Hematopoietic multipotent progenitor cell treated with erythropoietin and hydrocortisone succinate and interleukin-3 and kit ligand, for 8 days (in vitro differentiated cells): ENCODE results near the gene RAPGEF5.

ENCODE experiments used
- DNase-seq: peaks from one replicate; pipeline ENCODE4 v3.0.0-alpha.2; 2015

Gene RAPGEF5

DNA sequence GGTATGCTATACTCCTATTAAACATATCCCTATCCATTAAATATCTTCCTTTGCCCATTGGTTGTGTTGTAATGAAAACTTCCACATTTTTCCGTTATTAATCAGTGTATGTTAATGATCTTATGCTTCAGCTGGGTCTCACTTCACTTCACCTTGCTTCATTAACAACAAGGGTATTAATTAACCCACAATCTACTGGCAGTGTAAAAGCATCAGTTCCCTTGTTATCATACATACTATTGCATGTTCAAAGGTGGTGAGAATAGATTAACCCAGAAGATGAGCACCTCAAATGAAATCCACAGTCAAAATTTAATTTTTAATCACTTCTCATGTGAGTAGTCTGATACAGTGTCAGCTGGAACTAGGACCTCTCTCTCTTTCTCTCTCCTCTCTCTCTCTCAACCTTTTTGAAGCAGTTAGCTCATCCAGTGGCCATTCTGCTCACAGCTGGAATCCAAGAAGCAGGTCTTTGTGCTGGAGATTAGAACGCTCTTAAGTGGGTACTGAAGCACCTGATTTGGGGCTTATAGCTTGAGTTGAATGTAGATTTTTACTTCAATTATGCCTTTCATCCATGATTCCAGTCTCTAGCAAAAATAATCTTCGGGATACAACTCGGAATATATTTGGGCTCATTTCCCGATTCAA lies 172.3 kb downstream of the RAPGEF5 start:
- DNase-seq = no peak

DNA sequence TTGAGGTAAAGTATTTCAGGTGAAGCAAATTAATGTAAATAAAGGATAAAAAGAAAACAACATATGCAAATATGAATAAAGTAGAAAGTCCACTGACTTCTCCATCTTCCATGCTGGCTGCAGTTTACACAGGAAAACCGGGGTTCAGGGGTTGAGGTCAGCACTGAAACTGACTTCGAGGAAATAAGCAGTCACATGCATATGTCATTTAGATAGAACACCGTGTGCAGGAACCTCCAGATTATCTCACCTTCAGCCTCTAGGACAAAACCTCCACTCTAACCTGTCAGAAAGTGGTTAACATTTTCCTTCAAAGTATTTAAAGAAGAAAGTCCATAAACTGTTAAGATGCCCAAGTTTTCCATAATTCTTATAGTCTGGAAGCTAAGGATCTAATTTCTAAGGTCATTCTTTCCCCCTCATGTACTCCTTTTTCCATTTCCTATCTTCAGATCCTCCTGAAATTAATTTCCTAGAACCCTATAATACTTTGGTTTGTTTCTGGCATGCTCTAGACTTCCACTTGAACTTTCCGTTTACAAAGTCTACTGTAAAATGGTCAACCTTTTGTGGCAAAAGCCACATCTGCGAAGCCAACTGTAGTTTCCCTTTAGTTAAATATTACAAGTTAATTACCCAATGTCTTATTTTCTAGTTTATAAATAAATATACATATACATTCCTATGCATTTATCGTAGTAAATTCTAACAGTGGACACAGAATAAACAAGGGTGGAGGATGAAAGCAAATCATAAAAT lies 173.3 kb downstream of the RAPGEF5 start:
- DNase-seq = no peak

DNA sequence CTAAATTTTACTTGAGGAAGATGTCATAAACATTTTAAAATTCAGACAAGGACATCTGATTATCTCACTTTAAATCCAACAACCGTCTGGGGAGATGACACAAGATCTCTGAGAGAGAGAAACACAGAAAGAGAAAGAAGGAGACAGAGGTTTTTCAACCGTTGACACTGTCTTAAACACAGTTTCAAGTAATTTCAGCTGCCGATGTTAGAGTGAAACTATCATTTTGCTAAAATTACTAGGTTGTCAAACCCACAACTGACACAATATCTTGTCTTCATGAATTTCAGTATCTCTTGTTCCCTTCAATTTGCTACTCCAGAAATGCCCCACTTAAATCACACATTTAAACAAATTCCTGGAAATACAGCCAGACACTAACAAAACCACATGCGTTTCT lies 174.8 kb downstream of the RAPGEF5 start:
- DNase-seq = no peak

DNA sequence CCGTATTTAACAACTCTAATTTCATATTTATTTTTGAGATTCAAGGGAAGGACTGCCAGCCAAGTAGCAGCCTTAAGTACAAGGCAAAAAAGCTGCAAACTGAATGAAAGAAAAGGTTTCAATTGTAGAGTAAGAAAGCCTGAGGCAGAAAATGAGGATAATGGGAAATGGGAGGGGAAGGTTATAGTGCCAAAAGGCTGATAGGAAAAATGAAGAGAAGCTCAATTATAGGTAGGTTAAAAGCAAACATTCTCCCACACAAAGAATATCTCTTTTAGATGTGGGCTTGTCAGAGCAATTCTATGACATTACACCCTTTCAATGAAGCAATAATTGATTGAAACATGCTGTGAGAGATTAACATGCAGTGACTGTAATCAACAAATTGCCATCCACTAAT lies 175.3 kb downstream of the RAPGEF5 start:
- no peak for DNase-seq

DNA sequence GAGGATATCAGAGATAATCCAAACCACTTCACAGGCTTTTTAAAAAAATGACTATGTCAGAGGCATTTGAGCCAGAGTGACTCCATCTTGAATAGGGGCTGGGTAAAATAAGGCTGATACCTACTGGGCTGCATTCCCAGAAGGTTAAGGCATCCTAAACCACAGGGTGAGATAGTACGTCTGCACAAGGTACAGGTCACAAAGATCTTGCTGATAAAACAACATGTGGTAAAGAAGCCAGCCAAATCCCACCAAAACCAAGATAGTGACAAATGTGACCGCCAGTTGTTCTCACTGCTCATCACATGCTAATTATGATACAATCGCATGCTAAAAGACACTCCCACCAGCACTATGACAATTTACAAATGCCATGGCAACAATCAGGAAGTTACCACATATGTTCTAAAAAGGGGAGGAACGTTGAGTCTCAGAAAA lies 177.5 kb downstream of the RAPGEF5 start:
- DNase-seq = peak; percentile 46

DNA sequence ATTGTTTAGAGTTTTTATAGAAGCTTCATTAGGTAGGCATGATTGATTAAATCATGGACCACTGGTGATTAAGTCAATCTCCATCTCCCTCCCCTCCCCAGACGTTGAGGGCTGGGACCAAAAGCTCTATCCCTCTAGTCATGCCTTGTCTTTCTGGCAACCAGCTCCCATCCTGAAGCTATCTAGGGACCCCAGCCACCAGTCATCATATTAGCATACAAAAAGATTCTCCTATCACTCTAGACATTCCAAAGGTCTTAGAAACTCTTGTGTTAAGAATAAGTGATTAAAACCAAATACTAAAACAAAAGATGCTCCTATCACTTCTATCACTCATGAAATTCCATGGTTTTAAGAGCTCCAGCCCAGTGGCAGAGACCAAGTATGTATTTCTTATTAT lies 178.2 kb downstream of the RAPGEF5 start:
- DNase-seq = no peak

DNA sequence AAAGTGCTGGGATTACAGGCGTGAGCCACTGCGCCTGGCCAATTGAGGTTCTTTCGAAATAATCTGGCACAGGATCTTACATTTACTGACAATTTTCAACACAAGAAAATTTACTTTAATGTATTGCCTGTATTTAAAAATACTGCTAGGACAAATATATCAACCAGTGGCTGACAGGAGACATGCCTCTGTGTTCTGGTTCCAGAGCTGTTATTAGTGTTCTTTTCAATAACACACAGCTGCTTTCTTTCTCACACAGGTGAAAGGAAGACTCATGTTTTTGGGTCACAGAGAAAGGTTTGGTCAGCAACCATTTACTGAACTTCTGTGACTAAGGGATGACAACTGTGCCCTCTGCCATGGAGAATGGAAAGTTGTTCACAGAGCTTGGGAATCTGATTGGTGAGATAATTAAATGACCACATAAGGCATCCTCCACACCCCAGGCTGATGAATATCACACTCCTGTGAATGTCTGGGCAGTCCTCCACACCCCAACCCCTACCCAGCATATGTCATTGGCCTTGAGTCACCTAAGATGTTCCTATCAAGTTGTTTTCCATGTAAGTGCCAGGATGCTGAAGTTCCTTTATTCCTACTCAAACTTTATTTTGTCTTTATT lies 180.1 kb downstream of the RAPGEF5 start:
- DNase-seq = no peak

DNA sequence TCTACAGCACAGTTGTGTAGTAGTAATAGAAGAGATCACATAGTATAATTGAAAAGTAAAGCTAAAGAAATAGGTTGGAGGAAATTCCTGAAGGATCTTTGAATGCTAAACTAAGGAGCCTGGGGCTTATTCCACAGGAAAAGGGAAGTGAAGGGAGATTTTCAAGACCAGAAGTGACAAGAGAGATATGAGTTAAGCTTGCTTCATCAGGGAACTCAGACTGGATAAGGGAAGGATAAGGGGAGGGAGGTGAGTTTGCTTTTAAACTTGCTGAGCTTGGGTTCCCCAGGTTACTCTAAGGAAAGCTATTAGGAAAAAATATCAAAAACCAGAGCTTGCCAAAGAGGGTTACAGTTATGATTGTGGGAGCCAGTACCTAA lies 182.4 kb downstream of the RAPGEF5 start:
- no peak for DNase-seq

DNA sequence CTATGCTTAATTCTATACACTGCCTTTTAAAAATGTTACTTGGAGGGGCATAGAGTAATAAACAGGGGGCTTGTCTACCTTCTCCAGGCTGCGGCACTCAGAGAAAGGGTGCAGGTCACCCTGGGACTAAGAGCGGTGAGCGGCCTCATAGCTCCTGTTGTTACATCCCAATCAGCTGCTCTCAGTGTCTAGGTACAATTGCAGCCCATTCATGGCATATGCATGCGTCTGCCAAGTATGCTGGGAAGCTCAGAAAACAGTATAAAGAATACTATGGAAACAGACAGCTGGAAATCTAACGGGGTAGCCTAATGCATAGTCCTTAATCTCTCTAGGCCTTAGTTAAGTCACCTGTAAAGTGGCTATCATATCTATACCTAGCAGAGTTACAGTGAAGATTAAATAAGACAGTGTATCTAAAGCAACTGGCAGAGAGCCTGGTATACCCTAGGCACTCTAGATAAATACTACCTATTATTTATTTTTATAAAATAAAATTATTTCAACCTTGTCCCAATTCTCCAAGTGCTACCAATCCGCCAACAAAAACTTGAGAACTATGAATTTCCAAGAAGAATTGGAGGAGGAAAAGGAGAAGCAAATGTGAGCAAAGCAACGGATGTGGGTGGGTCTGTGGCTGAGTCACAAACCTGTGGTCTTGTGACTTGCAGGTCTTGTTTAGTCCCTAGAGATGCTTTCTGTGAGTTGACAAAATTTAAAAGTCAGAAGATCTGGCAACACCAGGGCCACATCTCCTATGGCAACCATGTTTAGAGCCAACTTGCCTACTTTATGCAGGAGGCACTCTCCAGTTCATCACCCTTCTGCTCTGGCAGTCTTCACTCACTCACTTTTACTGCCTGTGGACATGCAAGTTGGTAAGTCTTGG lies 183.0 kb downstream of the RAPGEF5 start:
- peak; percentile 62 for DNase-seq

DNA sequence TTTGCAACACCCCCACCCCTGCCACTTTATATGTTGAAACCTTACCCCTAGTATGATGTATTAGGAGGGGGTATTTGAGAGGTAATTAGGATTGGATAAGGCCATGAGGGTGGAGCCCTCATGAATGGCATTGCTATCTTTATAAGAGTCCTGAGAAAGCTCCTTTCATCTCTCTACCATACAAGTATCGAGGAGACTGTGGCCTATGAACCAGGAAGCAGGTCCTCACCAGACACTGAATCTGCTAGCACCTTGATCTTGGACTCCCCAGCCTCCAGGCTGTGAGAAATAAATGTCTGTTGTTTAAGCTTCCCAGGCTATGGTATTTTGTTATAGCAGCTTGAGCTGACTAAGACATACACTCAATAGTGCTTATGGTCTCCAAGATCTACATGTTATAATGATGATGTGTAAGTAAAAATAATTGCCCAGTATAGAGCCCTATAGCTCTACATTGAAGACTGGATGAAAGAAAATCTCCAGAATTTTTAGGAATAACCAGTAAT lies 188.8 kb downstream of the RAPGEF5 start:
- no peak for DNase-seq

DNA sequence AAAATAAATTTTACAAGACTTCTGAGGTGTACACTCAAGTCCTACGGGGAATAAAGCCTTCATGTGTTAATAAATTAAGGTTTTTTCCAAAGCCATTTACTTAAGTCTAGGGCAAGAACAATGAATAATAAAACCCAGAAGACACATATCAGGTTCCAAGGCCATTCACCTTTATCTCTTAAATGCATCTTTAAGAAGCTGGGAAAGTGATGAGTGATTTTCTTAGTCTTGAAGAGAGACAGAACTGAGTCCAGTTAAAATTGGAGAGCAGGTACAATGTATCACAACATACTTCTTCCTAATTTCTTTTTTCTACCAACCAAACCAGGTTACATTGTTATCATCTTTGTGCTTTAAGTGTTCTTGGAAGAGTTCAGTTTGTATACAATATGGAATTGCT lies 189.5 kb downstream of the RAPGEF5 start:
- no peak for DNase-seq

DNA sequence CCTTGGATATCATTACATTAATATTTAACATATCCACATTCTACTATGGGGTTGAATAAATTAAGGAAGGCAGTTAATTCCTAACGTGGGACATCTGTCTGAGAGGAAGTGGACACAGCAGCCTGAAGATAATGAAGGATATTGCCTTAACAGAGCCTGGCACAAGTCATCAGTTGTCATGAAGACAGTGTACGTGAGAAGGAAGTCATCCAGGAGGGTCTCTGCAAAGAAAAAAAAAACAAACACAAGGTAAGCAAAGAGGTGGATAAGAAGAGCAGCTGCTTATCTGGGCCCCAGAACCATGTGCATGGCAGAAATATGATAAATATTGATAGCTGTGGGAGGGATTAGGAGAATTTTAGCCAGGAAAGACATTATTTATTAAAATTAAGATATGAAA lies 190.0 kb downstream of the RAPGEF5 start:
- peak; percentile 4 for DNase-seq

DNA sequence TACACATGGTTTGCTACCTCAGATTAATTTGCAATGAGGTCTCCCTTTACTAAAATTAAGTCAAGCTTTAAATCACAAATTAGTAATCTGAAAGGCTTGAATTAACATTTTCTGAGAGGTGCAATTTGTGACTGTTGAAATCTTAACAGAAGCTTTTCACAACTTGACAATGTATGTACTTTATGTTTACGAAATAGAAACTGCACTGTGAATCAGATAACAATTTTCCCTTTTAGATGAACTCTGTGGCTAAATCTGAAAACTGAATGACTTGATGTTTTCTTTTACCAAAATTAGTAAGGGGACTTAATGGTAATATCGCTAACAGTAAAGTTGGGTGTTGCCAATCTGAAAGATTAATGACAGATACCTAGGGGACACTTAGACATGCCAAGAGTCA lies 197.6 kb downstream of the RAPGEF5 start:
- no peak for DNase-seq

DNA sequence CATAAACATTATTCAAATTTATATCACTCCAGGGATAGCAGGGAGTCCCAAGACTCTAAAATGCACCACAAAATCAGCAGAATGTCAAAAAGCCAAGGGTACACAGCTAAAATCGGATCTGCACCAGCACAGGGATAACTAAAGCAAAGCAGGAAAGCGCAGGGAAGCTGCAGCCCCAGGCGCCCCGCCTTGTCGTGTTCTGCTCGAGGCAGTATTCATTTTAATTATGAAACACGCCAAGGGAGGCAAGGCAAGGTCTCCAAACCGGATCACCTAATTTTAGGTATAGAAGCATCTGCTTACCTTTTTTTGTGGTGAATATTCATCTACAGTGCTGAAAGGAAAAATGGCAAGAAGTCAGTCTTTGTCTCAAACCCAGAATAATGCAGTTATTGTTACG lies 199.4 kb downstream of the RAPGEF5 start:
- no peak for DNase-seq

DNA sequence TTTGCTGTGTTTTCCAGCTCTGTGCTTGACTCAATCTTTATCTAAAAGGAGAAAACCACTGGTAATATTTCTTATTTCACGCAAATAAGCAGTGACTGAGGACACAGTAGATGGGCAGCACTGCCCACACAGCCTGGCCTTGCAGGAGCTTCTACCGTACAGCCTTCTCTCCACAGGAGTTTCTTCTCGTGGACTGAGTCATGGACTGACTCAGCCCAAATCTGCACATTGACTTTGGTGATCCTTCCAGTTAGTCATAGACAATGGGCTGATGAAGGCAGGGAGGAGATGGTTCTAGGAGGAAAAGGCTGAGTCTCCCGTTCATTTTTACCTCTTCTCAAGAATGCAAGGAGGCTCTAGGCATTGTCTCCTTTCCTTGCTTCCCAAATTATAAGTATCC lies 200.7 kb downstream of the RAPGEF5 start:
- no peak for DNase-seq

DNA sequence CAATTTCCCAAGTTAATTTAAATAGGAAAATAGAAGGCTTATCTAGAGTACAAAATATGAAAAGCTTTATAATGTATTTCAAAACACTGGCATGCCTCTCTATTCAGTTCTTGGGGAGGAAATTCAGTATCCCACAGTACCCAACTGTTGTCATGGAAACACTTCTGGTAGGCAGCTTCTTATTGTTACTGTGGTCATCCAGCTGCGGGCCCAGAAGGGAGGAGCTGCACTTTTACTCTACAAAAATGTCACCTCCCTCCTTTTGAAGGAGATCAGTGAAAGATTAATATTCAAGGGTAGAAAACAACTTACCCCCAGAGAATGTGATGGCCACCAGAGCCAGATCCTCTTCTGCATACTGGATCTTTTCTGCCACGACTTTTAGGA lies 202.8 kb downstream of the RAPGEF5 start:
- DNase-seq = peak; percentile 4

DNA sequence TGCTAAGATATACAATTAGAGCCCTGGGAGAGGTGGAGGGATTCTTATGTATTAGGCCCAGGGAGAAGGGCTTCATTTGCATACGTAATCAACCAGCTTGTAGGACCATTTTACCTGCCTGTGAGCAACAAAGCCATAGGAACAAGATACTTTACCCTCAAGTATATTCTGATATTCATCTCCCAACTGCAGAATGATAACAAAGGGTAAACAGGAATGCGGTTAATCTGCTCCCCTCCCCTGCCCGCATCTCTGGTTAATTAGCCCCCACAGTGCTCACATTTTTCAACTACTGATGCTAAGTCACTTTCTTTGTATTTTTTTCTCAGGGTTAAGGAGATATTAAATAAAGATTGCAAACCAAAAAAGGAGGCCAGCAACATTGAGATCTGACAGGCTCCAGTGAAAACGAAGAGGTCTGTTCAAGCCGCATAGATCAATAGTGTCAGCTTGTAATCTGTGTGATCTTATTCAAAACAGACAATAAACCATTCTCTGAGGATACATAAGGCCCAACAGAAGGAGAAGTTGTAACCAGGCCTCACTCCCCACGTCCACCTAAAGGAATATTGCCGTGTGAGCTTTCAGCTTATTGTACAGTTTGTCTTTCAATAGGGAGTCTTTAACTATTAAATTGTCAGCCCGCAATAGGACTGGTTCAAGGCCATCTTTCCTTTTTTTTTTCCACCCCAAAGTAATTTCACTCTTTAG lies 203.4 kb downstream of the RAPGEF5 start:
- DNase-seq = no peak

DNA sequence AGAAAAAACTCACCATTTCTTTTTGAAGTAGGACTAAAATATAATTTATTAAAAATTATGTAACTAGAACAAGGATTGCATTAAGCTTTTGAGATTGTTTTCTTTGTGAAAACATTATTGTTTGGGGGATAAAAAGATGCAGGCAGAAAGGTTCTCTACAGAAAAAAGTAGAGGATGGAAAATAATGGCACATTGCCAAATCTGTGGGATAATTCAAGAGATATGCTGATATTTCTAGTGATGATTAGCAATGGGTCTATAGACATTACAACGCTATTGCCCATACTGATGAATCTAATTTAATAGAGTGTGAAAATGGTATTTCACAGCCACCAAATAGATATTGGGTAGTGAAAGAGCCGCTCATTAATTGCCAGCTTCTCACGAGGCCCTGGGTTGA lies 204.3 kb downstream of the RAPGEF5 start:
- no peak for DNase-seq

DNA sequence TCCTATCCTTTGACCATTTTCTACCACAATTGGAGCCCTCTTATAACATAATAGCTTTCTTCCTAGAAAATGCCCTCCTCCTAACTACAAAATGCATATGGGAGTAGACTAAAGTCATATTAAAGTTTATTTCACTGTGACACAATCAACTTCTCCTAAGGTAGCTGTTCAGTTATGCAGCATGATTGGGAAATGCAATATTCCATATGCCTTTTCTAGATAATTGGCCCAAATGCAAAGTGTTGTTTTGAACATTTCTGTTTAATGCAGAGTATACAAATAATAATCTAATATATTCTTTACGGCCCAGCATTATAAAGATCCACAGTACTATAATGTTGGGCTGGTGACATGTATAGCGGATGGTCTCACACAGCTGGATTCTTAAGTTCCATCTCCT lies 205.1 kb downstream of the RAPGEF5 start:
- no peak for DNase-seq

DNA sequence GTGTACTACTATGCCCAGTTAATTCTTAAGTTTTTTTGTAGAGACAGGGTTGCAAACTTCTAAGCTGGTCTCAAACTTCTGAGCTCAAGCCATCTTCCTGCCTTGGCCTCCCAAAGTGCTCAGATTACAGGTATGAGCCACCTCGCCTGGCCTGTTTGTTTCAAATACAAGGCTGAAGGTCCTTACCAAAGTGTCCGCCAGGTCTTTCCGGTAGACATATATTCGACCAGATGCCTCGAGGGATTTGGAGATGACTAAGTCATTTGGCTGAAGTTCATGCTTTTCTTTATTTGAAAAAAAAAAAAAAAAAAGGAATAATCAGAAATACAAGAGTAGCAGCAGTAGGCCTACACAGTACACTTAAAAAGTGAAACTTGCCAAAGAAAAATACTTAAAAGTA lies 206.7 kb downstream of the RAPGEF5 start:
- no peak for DNase-seq

DNA sequence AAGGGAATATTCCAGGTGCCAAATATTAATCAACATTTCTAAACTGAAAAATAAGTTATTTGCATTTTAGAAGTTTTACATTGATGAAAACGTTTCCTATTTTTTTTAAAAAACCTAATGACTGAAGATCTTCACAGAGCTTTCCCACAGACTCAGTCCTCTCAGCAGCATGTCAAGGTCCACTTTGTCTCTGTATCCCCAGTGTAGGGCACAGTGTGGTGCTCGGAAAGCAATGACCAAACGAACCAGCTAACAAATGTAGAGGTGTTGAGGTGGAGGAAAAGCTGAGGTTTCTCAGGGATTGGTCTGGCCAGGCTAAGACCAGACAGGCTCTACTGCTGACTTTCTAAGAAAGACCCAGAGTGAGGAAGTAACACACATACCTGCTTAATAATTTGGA lies 209.1 kb downstream of the RAPGEF5 start:
- DNase-seq = no peak

DNA sequence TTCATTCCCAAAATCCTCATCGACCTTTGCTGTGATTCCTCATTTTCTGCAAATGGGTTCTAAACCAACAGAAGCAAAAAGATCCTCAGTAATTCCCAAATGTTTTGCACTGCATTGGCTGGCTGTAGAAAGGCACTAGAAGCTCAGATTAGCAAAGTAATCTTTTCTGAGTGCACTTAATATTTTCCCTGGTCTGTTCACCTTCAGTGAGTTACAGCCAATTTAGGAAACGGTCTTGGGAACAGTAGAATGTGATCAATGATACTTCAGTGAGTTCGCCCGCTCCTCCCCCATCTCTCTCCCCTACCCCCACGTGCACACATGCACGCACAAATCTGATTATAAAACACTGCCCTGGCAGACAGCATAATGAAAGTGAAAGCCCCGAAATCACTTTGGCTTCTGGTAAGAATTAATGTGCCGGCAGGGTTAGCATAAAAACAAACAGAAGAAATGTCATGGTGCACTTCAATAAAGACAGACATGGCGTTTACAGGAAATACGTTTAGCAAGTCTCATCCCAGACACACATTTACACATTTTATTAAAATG lies 209.9 kb downstream of the RAPGEF5 start:
- DNase-seq = no peak
